Coronary artery (tissue), 2 donors: ENCODE measurements around the gene NFILZ.

ENCODE experiments used
- DNase-seq: peaks from one replicate; pipeline ENCODE4 v3.0.0-alpha.2; 2017; ENCODE audit warnings: low spot score
- H3K27ac ChIP-seq, 2 donors: fragments of 200-600 bp; sonication (generic); one replicate each; pipeline ENCODE4 v1.5.1; 2016 to 2019
- H3K4me3 ChIP-seq: fragments of 200-600 bp; sonication (generic); 2 replicates; pipeline ENCODE4 v1.5.1; 2016; ENCODE audit warnings: mild to moderate bottlenecking, moderate library complexity
- CTCF ChIP-seq: fragments of 200-600 bp; sonication (generic); IDR thresholded peaks from one replicate; pipeline ENCODE4 v1.5.1; 2019; ENCODE audit warnings: antibody characterized with exemption

NFILZ gene

DNA sequence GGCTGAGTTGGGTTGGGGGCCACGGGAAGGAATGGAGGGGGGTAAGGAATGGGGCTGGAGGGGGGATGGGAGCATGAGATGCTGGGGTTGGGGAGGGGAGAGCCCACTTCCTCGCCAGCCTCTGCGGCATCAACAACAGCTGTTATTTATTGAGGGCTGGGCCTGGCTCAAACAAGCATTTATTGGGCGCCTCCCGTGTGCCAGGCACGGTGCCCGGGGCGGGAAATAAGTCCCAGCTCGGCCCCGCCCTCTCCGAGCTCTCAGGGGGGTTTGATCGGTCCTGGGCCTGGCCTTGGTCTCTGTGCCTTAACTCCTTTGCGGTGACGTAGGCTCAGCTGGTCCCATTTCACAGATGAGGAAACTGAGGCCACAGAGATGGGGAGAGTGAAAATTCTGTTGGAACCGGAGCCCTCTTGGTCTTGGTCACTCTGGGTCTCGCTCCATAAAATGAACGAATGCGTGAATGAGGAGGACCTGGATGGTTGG lies 19.0 kb upstream of the NFILZ start:
- H3K27ac ChIP-seq = peak overlapping the region; percentile 69 to 95
- no peak for TF ChIP-seq CTCF
- DNase-seq = no peak
- H3K4me3 ChIP-seq = peak overlapping the region; percentile 25

DNA sequence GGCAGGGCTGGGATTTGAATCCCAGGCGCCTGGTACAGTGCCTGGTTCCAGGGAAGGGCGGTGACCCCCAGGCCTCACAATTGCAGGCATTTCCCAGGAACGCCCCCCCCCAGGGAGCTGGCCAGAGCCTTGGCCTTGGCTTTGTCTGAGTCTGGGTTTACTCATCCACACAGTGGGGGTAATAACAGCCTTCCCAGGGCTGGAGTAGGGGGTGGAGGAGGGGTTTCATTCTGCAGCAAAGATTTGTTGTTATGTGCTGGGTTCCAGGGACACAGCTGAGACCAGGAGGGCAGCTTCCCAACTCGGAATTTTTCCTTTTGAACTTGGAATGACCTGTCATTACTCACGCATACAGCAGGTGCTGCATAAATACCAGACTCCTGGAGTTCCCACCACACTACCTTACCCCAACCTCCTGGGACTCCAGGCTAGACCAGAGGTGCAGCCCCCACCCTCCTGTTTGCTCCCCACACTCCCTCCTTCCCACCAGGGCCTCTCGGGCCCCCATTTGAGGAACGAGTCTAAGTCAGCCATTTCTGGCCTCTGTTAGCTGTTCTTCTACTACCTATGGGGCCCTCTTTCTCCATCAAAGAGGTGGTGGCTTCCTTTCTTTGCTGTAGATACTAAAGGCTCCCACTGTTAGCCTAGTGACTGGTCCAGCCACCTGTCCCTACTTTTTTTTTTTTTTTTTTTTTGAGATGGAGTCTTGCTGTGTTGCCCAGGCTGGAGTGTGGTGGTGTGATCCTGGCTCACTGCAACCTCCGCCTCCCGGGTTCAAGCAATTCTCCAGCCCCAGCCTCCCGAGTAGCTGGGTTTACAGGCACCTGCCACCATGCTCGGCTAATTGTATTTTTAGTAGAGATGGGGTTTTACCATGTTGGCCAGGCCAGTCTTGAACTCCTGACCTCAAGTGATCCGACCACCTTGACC lies 18.3 kb upstream of the NFILZ start:
- peak; percentile 89 for DNase-seq
- H3K4me3 ChIP-seq = peak overlapping the region; percentile 25
- peak overlapping the region; percentile 69 to 95 for H3K27ac ChIP-seq
- TF ChIP-seq CTCF = no peak

GRCh38 chr19:8612807-8613171 lies 17.6 kb upstream of the NFILZ start:
- Histone ChIP-seq H3K27ac (peak overlapping the region in 1 of 2 donors; percentile 23), H3K4me3 (no peak overlapping the region)
- DNase-seq = no peak
- no peak for TF ChIP-seq CTCF

GRCh38 chr19:8614455-8614854 lies 16.0 kb upstream of the NFILZ start:
- no peak for TF ChIP-seq CTCF
- H3K27ac ChIP-seq = no peak overlapping the region
- DNase-seq = no peak
- no peak overlapping the region for H3K4me3 ChIP-seq

DNA sequence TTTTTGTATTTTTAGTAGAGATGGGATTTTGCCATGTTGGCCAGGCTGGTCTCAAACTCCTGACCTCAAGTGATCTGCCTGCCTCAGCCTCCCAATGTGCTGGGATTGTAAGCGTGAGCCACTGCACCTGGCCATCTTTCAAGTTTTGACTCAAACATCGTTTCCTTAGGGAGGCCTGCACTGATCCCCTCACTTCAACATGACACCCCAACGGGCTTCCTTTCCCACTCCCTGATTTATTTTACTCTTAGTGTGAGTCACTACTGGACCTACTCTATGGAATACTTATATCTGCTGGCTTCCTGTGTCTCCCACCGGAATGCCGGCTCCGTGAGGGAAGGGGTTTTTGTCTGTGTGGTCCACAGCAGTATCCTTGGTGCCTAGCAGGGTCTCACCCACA lies 15.4 kb upstream of the NFILZ start:
- TF ChIP-seq CTCF = no peak
- Histone ChIP-seq H3K4me3 (no peak overlapping the region), H3K27ac (peak overlapping the region in 1 of 2 donors; percentile 37)
- no peak for DNase-seq

GRCh38 chr19:8615813-8616596 lies 14.4 kb upstream of the NFILZ start:
- no peak overlapping the region for H3K4me3 ChIP-seq
- peak; percentile 92 for TF ChIP-seq CTCF
- no peak overlapping the region for H3K27ac ChIP-seq
- no peak for DNase-seq
